ENCODE data around the gene RBM5.

DNA sequence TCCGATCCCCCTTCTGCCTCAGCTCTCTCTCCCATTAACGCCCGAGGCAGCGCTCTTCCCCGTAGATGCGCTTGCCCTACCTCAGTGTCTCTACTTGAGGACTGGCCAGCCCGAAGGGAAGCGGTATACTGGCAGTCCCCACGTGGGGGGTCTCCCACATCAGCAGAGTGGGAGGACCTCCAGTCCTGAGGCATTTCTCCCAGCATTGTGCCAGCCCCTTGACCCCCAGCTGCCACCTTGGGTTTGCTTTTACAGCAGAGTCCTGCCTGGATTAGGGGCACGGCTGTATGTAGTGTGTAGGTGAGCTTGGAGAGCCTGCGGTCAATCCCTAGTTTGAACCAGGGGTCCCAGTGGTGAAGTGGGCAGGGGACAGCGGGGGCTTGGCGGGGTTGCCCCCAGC, 67.2 kb downstream of the RBM5 start:
- TF ChIP-seq, protein P1, sequence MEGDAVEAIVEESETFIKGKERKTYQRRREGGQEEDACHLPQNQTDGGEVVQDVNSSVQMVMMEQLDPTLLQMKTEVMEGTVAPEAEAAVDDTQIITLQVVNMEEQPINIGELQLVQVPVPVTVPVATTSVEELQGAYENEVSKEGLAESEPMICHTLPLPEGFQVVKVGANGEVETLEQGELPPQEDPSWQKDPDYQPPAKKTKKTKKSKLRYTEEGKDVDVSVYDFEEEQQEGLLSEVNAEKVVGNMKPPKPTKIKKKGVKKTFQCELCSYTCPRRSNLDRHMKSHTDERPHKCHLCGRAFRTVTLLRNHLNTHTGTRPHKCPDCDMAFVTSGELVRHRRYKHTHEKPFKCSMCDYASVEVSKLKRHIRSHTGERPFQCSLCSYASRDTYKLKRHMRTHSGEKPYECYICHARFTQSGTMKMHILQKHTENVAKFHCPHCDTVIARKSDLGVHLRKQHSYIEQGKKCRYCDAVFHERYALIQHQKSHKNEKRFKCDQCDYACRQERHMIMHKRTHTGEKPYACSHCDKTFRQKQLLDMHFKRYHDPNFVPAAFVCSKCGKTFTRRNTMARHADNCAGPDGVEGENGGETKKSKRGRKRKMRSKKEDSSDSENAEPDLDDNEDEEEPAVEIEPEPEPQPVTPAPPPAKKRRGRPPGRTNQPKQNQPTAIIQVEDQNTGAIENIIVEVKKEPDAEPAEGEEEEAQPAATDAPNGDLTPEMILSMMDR (IDR thresholded peaks at IDR 0.05): no peak
- no peak for TF ChIP-seq POLR2A (IDR thresholded peaks at IDR 0.05)

All from lower leg skin (tissue), 3 donors.